NCI-H1092 (cell line): ENCODE data around the gene MAN1B1.
"Not testable (repeated sequence)": the region's sequence is repeated elsewhere in the genome, so short reads cannot be mapped to it uniquely, and the experiment has no call there.

ENCODE experiments used
- DNase-seq: peaks from one replicate; lab custom pipeline; 2025; lab: John Stamatoyannopoulos, UW

Gene MAN1B1

DNA sequence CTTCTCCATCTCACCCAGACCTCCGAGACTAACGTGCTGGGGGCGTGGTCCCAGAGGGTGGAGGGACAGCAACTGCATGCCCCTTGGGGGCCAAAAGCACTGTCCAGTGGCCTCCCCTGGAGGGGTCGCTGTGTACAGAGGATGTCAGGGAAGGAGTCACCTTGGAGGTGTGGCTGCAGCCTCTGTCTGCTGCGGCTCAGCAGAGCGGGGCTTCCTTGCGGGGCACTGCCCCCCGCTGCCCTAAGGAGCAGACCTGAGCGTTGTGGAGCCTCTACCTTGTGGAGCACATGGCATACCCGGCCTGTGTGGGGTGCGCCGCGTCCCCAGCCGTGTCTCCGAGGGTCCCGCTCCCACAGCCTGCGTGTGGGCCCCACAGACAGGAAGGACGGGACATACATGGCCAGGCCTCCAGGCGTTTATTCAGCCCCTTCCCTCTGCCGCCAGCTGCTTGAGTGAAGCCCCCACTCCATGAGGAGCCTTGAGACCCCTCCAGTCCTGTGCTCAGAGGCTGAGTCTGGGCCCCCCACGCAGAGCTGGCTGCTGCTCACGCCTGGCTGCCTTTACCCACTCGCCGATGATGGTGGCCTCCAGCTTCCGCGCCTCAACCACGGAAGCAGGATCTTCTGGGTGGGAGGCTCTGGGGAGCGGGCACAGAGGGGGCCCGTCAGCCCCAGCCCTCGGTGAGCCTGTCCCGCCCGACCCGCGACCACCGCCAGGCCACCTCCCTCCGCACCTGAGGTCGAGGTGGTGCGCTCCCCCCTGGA is 23.5 kb downstream of the MAN1B1 start:
- DNase-seq, result no peak

DNA sequence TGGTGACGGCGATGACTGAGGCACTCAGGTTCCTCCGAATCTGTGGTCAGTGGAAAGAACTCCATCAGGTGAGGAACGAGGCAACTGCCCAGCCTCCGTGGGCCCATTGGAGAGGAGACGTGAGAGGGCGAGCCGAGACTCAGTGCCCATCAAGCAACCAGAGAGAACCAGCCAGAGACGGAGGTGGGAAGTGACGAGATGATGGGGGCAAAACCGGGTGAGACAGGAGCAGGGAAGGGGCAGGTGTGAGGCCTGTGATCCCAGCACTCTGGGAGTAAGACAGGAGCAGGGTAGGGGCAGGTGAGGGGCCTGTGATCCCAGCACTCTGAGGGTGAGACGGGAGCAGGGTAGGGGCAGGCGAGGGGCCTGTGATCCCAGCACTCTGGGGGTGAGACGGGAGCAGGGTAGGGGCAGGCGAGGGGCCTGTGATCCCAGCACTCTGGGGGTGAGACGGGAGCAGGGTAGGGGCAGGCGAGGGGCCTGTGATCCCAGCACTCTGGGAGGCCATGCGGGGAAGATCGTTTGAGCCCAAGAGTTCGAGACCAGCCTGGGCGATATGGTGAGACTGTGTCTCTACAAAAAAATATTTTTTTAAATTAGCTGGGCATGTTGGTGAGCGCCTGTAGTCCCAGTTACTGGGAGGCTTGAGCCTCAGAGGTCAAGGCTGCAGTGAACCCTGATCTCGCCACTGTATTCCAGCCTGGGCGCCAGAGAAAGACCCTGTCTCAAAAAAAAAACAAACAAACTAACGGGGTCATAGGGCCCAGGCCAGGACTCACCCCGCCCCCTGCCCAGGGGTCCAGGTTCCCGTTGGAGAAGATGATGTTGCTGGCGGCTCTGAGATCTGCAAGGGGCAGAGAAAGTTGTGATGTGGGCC is 24.4 kb downstream of the MAN1B1 start:
- DNase-seq, result no peak

DNA sequence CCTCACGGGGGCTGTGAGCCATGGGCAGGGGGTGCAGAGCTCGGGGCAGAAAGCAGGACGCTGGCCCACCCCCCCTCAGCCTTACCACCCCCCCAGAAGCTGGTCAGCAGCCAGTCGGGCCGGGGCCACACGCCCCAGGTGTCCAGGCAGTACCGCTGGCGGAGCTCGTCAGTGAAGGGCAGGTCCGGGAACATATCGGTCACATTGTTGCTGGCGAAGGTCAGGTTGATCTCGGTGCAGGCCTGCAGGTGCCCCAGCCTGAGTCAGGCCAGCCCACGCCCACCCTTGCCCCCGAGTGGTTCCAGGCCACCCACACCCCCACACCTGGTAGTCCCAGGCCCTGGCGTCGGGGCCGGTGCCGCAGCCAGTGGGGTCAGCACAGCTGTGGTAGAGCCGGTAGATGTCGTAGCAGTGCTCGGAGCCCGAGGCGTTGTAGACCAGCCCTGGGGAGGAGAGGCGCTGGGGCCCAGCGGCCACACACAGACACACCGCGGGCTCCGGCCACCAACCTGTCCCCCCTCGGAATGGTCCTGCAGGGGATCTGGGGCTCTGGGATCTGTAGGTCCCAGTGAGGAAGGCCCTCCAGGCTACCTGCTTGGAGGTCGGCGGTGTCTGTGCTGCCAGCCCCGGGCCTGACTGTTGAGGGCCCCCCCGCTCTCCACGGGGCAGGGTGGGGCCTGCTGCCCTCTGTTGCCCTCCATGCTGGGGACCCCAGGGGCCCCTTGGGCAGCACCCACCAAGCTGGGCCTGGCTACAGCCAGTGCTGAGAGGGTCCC is 25.2 kb downstream of the MAN1B1 start:
- DNase-seq, result no peak

DNA sequence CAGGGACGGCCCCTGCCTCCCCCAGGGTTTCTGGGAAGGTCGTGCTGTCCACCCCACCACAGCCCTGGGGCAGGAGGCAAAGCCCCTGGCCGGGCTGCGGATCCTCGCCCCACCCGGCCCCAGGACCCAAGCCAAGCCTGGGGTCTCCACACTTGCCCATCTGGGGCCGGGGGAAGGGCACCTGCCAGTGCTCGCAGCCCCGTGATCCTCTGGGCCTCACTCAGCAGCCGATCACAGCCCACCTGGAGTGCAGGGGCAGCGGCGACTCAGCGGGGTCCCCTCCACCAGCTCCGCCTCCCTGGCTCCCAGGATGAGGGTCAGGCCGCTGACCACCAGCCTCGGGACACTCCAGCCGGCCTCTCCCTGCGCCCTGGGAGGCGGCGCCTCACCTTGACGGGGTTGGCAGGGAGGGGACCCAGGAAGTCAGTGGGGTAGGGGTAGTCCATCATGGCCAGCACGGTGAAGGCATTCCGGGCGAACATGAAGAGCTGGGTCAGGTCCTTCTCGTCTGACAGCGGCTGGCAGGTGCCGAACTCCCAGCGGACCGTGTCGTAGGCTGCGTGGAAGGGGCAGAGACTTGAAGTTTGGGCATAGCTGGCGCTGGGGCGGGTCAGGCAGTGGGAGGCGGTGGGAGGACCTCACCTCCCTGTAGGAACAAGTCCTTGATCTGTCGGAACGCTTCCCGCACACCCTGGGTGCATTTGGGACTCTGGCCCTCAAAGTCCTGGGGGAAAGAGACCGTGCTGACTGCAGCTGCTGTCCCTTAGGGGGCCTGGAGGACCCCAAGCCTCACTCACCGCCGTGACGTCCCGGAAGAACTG is 26.0 kb downstream of the MAN1B1 start:
- DNase-seq, result no peak

DNA sequence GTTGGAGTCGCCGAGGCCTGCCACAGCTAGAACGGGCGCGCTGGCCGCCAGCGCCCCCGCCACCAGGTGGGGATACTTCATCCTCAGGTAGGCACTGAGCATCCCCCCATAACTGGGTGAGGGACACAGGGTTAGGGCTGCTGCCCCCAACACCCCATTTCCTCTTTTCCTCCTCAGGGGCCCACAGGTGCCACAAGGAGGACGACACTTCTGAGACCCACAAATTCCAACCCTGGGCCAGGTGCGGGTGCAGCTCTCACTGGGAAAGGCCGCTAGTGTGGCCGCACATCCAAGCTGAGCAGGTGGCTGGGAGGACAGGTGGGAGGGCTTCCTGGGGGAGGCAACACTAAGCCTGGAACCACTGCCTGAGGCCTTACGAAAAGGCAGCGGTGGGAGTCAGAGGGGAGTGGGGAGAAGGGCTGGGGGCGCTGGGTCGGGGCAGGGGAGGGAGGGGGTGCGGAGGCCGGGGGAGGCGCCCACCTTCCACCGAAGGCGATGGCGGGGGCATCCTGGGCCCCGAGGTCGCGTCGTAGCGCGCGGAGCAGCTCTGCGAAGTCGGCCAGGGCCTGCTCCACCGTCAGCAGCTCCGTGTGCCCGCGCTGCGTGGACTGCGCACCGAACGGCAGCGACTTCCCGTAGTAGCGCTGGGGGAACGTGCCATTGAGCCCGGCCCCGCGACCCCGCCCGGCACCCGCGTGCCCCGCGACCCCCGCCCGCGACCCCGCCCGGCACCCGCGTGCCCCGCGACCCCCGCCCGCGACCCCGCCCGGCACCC is 26.8 kb downstream of the MAN1B1 start:
- DNase-seq, result no peak

DNA sequence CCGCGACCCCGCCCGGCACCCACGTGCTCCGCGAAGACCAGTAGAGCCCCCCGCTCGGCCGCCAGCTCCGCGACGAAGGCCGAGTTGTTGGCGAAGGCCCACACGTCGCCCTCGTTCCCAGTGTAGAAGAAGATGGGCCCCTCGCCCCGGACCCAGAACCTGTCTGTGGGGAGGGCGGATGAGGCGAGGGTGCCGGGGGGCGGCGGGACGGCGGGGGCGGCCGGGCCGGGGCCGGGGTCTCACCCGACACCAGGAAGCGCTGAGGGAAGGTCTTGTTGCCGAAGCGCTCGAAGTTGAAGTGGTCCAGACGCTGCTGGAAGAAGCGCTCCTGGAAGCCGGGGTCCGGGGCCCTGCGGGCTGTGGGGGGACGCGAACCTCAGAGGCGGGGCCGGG is 27.4 kb downstream of the MAN1B1 start:
- DNase-seq, result no peak

DNA sequence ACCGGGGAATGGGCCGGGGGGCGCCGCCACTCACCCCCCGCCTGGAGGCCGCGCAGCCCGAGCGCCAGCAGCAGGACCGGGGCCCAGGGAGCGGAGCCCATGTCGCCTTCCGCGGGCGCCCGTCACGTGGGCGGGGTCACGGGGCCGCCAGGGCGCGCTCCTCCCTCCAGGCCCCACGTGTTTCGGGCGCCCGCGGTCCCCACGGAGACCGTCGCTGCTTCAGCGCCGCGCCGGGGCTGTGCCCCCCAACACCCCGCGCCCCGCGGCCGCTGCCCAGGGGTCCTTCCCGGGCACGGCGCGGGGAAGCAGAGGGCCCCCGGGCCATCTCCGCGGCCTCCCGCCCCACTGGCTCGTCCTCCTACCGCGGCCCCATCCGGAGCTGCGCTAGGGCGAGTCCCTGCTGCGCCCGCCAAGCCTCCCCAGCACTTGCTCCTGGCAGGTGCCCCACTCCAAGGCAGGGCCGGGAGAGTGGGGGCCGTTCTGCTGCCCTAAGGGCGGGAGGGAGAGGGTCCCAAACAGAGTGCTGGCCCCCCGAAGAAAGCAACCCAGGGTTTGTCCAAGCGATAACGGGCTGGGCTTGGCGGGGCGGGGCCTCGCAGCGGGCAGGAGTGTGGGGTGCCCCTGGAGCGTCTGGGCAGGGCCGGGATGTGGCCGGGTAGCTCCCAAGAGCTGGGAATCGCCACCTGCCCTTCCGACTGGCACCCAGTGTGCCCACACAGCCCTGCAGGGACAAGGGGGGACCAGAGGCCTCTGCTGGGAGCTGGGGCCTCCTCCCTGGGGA is 28.0 kb downstream of the MAN1B1 start, which contains the start of gene DPP7:
Gene DPP7, minus strand, starts transcription at position 121 of the 781 bp plus-strand sequence. Its CDS starts 20 bp downstream, at position 101.
- no peak for DNase-seq

DNA sequence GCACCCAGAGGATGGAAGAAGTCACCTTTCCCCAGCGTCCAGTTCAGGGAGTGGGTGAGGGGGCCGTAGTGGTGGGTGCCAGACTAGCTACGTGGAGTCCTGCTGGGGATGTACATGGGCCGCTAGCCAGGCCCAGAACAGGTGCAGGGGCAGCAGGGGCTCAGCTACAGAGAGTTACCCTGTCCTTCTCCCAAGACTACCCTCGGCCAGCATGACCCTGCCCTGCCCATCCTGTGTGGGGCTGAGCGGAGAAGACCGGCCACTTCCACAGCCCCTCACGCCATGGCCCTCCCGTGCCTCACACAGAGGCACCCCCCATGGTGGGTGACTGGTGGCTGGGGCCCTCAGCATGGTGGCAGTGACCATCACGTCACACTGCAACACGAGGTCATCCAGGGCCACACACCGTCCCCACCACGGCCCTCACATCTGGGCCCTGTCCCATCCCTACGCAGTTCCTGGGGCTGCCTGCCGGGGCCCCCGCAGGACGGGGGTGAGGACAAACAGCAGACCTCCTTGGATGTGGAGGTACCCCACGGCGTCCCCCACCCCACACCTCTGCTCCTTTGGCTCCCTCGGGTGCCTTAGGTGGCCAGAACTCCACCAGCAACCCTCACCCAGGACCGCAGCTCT is 28.7 kb downstream of the MAN1B1 start:
- DNase-seq, result no peak

DNA sequence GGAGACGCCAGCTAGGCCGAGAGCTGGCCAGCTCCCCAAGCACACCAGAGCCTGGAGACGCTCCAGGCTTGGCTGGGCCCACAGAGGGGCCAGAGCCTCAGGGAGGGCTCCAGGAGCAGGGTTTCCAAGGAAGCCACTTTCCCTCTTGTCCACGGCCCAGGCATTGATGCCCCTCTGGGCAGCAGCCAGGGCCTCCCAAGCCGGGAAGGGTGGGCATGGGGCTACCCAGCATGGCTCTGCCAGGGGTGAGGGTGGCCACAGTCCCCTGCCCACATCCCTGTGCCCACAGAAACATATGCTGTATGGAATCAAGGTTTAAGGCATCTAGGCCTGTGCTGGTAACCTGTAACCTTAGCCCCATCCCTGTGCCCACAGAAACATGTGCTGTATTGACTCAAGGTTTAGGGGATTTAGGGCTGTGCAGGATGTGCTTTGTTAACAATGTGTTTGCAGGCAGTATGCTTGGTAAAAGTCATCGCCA is 29.3 kb downstream of the MAN1B1 start:
- DNase-seq, result no peak

DNA sequence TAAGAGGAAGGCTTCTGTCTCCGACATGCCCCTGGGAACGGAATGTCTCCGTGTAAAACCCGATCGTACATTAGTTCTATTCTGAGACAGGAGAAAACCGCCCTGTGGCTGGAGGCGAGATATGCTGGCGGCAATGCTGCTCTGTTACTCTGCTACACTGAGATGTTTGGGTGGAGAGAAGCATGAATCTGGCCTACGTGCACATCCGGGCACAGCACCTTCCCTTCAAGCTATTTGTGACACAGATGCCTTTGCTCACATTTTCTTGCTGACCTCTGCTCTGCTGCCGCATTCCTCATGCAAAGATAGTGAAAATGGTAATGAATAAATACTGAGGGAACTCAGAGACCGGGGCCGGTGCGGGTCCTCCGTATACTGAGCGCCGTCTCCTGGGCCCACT is 29.9 kb downstream of the MAN1B1 start:
- DNase-seq, result no peak

DNA sequence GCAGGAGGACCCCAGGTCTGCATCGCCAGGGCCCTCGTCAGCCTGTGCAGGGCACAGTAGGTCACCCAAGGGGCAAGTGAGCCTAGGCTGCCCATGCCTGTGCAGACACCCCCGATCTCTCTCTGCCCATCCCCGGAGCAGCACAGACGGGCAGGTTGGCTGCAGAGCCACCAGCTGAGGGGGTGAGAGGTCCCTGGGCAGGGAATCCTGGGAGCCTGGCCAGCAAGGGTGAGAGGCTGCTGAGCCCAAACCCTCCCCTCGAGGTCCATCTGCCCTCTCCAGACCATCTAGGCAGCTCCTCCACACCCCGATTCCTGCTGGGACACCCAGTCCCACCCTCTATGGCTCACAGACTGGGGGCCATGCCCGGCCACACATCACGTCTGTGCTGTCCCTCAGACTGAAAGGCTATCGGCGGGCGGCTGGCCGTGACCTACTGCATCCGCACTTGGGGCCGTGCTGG is 30.5 kb downstream of the MAN1B1 start:
- no peak for DNase-seq

DNA sequence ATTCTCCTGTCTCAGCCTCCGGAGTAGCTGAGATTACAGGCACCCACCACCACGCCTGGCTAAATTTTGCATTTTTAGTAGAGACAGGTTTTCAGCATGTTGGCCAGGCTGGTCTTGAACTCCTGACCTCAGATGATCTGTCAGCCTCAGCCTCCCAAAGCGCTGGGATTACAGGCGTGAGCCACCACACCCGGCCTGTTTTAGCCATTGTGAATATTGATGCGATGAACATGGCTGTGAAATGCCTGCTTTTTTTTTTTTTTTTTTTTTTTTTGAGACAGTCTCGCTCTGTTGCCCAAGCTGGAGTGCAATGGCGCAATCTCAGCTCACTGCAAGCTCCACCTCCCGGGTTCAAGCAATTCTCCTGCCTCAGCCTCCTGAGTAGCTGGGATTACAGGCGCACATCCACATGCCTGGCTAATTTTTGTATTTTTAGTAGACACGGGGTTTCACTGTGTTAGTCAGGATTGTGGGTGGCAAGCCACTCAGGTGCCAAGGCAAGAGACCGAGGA is 31.4 kb downstream of the MAN1B1 start:
- not testable (repeated sequence) for DNase-seq

DNA sequence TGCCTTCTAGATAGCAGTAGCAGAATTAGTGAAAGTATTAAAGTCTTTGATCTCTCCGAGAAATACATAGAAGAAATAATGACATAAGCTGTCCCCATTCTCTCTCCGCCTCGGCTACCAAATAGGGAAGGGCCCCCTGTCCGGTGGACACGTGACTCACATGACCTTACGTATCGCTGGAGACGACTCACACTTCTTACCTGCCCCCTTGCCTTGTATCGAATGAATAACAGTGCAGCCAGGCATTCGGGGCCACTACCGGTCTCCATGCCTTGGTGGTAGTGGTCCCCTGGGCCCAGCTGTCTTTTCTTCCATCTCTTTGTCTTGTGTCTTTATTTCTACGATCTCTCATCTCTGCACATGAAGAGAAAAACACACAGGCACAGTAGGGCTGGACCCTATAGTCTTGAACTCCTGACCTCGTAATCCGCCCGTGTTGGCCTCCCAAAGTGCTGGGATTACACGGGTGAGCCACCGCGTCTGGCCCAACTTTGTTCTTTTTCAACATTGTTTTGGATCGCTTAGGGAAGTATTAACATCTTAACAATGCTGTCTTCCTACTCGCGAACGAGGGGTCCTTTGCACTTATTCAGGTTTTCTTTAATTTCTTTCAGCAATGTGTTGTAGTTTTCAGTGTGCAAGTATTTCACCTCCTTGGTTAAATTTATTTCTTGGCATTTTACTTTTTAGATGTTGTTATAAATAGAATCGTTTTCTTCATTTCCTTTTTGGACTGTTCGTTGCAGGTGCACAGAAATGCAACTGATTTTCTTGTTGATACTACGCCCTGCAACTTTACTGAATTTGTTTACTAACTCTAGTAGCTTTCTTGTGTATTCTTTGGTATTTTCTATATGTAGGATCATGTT is 35.4 kb downstream of the MAN1B1 start:
- DNase-seq, result not testable (repeated sequence)

DNA sequence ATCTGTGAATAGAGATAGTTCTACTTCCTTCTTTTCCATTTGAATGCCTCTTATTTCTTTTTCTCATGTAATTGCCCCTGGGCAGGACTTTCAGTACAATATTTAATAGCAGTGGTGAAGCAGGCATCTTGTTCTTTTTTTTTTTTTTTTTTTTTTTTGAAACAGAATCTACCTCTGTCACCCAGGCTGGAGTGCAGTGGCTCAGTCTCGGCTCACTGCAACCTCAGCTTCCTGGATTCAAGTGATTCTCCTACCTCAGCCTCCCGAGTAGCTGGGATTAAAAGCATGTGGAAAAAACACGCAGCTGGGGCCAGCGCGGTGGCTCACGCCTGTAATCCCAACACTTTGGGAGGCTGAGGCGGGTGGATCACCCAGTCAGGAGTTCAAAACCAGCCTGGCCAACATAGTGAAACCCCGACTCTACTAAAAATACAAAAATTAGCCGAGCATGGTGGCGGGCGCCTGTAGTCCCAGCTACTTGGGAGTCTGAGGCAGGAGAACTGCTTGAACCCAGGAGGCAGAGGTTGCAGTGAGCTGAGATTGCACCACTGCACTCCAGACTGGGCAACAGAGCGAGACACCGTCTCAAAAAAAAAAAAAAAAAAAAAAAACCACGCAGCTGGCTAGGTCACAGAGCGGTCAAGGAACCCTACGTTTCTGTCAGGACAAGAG is 36.1 kb downstream of the MAN1B1 start:
- not testable (repeated sequence) for DNase-seq

DNA sequence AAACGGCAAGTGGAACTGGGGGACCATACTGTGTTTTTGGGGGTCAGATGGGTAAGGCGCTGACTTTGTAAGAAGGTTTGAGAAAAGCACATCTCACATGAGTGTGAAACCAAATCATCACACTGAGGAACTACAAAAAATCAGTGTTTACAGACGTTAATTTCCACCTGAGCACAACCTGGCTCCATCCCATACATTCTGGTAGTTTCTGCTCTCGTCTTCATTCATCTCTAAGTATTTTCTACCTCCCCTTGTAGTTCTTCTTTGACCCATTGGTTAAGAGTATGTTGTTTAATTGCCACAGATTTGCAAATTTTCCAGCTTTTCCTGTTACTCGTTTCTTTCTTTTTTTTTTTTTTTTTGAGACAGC is 36.7 kb downstream of the MAN1B1 start:
- no peak for DNase-seq

DNA sequence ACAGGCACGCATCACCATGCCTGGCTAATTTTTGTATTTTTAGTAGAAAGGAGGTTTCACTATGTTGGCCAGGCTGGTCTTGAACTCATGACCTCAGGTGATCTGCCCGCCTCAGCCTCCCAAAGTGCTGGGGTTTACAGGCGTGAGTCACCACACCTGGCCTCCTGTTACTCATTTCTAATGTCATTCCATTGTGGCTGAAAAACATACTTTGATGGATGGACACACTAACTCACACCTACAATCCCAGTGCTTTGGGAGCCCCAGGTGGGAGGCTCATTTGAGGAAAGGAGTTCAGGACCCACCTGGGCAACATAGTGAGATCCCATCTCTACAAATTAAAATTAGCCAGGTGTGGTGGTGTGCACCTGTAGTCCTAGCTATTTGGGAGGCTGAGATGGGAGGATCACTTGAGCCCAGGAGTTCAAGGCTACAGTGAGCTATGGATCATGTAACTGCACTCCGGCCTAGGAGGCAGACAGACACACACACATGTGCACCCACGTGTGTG is 37.2 kb downstream of the MAN1B1 start:
- DNase-seq, result not testable (repeated sequence)

DNA sequence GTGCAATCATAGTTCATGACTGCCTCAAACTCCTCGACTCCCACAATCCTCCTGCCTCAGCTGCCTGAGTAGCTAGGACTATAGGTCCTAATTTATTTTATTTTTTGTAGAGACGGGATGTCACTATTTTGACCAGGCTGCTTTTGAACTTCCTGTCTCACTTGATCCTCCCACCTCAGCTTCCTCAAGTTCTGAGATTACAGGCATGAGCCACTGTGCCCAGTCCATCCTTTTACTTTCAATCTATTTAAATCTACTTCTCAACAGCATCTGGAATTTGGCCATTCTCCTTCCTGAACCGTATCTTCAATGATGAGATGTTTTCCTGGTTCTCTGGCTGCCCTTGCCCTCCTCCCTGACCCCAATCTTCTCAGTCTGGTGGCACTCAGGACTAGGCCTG is 40.0 kb downstream of the MAN1B1 start:
- no peak for DNase-seq
